NCI-H1105 treated with DMSO at 0.1 percent for 48 hours (cell line): ENCODE data around the gene BARHL2.
A peak's percentile ranks its signal among the peaks of the same experiment; 100 is the strongest.

ENCODE experiments used
- DNase-seq: peaks from one replicate; lab custom pipeline; 2025; lab: John Stamatoyannopoulos, UW

Gene BARHL2

GRCh38 chr1:90716552-90717355, at the start of gene BARHL2:
BARHL2 (minus strand) TSS chr1:90717302; CDS start chr1:90717195, 107 bp downstream.
- DNase-seq = no peak

DNA sequence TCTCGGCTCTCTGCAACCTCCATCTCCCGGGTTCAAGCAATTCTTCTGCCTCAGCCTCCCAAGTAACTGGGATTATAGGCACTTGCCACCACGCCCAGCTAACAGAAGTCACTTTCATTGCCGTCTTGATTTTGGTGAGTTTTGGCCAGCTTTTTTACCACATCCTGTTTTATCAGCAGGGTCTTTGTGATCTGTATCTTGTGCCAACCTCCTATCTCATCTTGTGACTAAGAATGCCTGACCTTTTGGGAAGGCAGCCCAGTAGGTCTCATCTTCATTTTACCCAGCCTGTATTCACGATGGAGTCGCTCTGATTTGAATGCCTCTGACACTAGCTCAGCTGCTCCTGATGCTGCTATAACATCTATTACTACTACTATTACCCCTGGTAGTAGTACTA, 46.8 kb upstream of the BARHL2 start:
- DNase-seq = no peak

GRCh38 chr1:90763506-90763905, 46.4 kb upstream of the BARHL2 start:
- no peak for DNase-seq

- peak; percentile 2 for DNase-seq
These were observed 44.9 kb upstream of the BARHL2 start for GRCh38 chr1:90761781-90762589.

DNA sequence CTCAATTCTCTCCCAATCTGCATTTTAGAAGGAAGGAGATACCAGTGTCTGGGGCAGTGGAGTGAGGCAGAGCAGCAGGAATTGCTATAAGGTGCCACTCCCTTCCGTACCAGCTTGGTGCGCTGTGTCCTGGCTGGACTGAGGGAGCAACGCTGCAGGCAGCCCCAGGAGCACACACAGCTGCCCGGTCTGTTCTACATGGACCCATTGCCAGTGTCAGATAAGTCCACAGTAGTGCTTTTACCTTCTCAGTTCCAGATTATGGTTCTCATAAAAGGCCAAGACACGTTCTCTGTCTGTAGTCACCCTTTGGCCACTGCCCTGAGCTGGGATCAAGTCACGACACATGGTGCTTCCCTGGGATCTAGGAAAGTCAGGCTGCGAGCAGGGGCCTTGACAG, 44.1 kb upstream of the BARHL2 start:
- no peak for DNase-seq

DNA sequence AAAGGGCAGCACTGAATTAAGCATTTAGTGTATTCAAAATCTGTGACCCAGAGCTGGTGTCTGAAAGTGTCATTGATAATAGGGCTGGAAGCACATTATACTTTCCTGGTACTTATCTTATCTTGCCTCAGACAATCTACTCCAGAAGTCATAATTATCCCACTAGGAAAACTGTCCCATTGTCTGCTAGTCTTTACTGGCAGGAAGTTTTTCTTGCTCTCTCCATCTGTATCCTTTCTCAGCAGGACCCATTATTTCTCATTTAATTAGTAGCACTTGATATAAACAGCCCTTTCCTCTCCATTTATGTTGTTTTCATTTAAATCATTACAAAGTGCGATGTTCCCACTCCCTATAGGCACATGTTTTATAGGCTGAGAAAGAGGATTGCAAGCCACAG, 36.5 kb upstream of the BARHL2 start:
- peak; percentile 48 for DNase-seq

DNA sequence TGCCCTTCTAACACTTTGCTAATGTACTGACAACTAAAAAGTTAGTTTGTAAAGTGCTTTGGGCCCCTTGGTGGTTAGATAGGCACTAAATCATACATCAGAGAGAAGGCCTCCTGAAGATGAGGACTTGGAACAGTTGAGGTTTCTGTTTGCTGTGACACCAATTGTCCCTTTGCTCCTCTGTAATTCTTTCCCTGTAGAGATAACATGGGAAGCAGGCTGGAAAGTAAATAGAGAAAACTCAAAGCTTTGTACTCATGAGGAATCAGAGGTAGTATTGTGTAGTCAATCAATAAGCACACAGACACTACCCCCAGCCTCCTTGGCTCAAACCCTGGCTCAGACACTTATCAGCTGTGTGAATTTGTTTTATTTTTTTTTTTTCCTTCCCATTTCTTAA, 31.6 kb upstream of the BARHL2 start:
- DNase-seq = no peak

DNA sequence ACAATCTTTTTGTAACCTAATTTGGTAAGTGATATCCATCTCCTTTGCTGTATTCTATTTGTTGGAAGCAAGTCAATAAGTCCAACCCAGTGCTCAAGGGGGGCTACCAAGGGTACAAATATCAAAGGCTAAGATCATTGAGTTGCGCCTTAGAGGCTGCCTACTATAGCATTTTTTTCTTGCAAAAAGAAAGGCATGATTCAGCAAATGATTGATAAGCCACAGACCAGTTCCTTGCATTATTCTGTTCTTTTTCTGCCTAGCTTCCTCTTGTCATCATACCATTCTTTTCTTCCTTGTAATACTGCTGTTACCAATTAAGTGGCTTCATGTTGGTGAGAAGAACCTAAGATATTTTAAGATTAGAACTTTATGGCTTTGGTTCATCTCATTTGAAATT, 29.8 kb upstream of the BARHL2 start:
- DNase-seq = no peak

DNA sequence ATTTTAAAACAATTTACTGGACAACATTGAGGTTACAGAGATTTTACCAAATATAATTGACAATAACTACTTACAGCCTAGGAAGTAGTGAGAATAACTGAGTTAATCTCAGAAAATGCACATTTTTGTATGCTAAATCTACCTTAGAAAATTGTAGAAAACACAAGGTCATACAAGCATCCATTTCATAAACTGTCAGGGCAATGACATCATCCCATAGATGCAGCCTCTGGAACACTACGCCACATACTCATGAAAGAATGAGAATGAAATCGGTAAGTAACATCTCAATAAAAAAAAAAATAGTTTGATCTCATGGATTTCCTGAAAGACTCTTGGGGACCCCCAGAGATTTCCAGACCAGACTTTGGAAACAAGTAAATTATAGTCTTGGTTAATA, 28.9 kb upstream of the BARHL2 start:
- DNase-seq = no peak

DNA sequence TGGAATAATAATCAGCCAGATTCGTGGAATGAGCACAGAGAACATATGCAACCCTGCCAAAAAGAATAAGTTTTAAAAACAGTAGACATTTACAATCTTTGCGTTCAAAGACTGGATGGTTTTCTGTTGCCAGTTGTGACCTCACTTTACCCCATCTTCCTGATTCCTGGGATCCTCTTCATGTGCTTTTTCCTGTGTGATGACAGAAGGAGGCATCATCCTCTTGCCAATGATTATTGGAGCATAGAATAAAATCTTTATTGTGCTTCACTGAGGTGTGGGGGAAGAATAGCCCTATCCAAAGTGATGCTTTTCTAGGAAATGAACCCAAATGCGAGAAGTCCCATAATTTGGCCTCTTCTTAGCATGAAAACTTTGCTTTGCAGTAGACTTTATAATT, 15.0 kb upstream of the BARHL2 start:
- no peak for DNase-seq

GRCh38 chr1:90731382-90732050, 14.4 kb upstream of the BARHL2 start:
- DNase-seq = no peak

- peak; percentile 32 for DNase-seq
These were observed 13.3 kb upstream of the BARHL2 start for GRCh38 chr1:90730243-90731022.

- DNase-seq = no peak
These were observed 12.6 kb upstream of the BARHL2 start for GRCh38 chr1:90729504-90730242.

DNA sequence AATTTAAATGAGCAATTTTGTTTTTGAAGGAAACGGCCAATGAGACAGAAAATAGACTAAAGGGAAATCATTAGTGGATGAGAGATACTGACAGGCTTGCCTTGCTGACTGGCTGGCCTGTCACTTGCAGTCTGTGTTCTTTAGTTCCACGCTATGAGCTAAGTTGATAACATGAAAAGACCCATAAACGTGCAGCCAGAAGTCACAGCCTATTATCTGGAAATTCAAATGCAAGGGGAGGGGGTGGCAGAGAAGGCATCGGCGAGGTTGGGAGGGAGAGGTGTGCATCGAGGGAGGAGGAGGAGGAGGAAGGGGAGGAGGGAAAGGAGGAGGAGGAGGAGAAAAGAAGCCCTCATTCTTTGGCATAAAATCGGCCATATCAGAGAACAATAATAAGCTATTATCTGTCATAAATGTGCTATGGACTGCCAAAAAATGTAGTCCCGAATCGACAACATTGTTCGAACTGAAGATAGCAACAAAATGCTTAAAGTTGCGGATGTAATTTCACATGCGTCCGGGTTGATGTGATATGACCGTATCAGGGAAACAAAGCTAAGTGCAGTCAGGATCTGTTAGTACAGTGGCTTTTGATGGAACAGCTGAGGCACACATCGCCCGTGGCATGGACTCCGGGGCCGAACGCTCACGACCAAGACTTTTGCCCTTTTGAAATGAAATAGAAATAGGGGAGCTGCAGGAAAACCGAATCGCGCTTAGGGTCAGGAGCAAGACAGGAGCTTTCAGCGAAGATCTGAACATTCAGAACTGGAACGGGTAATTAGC, 11.6 kb upstream of the BARHL2 start:
- no peak for DNase-seq

- DNase-seq = no peak
These were observed 10.9 kb upstream of the BARHL2 start for GRCh38 chr1:90727917-90728501.

DNA sequence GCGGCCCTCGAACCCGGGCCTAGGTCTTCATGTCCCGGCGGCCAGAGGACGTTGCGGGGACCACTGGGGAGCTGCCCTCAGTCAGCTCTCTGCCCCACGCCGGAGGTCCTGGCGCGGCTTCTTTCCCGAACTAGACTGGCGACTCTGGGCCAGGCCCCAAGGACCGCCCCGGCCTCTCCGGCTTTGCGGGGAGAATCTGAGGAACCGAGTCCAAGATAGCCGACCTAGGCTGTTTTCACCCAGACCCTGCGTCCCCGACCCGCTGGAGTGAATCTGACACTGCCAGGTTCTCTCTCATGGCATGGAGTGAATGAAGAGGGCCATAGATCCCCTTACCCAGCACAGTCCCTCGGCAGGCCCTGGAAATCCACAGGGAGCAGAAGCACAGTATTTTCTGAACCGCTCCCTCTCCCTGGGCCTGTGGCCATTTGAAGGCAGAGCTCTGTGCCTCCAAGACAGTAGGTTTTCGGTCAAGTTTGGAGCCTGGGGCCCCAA, 9.9 kb upstream of the BARHL2 start:
- DNase-seq = no peak

DNA sequence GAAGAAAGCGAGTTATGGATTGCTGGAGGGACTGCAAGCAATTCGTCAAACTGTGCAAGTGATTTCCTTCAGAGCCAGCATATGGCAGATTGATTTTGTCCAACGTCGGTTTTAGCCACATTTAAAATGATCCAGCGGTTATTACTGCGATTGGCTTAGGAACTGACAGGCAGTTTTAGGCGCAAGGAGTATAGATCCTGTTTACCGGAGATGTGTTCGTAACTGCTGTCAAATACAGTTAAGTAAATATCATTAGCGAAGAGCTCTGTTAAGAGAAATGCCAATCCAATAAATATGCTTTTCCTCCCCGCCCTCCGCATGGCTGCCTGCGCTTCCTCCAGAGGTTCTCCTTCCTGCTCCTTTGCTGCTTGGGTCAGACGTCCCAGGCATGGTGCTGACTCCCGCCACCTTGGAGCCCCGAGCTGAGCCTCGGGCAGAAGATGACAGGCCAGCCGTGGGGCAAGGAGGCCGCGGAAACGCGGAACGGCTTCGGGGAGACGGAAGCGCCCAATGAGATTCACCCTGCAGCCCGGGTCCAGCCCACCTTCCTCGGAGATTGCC, 9.4 kb upstream of the BARHL2 start:
- no peak for DNase-seq

GRCh38 chr1:90725657-90726424, 8.7 kb upstream of the BARHL2 start:
- DNase-seq = no peak
